Activated CD4-positive, CD25-positive, alpha-beta regulatory T cell treated with anti-CD3 and anti-CD28 coated beads, Interleukin-2, amount 50 U/mL, for 16 hours (primary cell): ENCODE data around the gene ZNF865.

ENCODE experiments used
- DNase-seq: peaks from one replicate; pipeline ENCODE4 v3.0.0-alpha.2; 2020; ENCODE audit warnings: low read depth, low spot score

ZNF865 gene

DNA sequence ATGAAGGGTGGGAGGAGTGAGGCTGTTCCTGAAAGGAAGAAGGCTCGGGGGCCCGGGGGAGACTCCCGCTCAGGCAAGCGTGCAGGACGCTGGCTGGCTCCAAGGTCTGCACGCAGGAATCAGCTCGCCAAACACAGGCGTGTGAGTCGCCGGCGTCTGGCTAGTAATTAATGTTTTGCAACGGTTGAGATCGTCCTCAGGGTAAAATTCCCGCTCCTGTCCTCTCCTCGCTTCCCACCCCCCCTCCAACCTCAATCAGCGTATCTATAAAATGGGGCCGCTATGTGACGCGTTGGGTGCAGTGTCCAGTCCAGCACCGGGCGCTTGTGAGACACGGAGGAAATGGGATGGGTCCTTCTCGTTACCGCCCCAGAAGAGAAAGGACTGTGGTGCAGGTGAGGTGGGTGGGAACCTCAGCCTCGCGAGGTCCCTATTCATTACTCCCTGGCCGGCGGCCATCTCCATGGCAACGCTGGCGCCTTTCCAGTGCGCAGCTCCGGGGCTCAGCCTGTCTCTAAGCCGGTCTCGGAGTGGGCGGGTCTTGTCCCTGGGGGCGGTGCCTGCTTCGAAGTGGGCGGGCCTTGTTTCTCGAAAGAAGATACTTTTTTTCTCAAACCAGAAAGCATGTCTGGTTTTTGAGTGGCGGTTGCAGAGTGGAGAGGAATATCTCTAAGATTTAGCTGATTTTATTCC, 18.3 kb upstream of the ZNF865 start:
- peak; percentile 72 for DNase-seq

DNA sequence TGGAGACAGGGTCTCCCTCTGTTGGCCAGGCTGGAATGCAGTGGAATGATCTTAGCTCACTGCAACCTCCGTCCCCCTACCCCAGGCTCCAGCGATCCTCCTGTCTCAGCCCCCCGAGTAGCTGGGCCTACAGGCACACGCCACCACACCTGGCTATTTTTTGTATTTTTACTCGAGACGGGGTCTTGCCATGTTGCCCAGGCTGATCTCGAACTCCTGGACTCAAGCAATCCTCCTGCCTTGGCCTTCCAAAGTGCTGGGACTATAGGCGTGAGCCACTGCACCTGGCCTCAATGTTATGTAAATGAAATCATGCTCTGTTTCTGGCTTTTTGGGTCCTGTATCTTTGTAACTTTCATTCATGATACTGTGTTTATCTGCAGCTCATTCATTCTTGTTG, 16.7 kb upstream of the ZNF865 start:
- no peak for DNase-seq

DNA sequence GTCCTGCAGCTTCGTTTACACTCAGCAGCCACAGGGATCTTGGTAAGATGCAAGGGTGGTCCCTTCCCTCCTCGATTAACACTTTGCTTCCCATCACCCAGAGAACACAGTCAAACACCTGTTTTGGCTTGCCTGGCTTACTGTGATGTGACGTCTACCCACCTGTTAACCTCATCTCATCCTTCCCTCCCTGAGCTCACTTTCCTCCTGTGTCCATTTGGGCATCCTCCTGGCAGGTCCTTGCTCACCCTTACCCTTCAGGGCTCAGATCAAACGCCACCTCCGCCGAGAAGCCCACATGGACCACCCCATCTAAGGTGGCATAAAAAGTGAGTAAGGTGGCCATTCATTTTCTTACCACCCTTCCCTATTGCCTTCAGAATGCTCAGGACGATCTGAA, 15.3 kb upstream of the ZNF865 start:
- no peak for DNase-seq

DNA sequence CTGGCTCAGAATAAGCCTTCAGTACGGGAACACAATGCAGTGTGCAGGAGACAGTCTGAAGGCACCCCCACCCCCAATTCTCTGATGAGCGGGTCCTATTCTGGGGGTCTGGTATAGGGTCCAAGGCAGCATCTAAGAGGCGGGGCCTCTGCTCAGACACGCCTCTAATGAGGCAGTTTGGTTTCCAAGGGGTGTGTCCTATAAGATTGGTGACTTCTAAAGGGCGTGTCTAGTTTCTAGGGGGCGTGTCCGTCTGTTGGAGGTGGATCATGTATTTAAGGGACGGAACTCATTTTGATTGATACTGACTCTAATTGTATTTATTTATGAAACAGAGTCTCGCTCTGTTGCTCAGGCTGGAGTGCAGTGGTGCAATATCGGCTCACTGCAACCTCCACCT, 14.8 kb upstream of the ZNF865 start:
- no peak for DNase-seq

DNA sequence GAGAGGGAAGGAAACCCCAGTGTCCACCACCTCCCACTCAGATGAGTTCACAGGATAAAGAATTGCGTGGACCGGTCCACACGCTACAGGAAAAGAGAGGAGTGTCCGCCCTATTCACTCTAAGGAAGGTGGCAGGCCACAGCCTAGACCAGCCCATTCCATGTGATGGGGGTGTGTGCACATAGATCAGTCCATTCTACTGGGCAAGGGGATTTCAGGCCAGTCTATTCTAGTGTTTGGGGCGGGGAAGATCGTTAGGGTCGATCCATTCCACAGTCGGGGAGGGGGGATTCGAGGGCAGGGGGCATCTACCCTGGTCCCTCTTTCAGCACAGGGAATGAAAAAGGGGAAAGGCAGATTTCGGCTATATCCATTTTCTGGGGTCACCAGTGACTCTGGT, 13.9 kb upstream of the ZNF865 start:
- no peak for DNase-seq

DNA sequence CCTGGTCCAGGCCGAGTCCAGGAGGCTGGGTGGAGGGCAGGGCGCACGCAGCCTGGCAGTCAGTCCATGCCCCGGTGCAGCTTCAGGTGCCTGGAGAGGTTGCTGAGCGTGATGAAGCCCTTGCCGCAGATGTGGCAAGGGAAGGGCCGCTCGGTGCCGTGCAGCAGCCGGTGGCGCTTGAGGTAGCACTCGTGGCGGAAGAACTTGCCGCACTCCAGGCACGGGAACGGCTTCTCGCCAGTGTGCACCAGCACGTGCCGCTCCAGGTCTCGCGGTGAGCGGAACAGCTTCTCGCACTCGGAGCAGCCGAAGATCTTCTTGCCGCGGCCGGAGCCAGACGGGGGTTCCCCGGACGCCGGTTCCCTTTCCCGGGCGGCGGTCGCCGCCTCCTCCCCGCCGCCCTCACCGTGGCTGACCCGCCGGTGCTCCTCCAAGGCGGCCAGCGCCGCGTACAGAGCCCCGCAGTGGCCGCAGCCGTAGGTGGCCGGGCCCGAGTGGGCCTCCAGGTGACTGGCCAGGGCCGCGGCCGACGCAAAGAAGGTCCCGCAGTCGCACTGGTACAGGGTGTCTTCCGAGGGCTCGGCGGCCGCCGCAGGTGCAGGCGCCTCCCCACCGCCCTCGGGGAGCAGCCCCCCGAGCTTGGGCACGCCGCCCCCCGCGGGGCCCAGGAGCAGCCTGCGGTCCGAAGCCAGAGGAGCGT, 12.9 kb upstream of the ZNF865 start:
- DNase-seq: no peak

DNA sequence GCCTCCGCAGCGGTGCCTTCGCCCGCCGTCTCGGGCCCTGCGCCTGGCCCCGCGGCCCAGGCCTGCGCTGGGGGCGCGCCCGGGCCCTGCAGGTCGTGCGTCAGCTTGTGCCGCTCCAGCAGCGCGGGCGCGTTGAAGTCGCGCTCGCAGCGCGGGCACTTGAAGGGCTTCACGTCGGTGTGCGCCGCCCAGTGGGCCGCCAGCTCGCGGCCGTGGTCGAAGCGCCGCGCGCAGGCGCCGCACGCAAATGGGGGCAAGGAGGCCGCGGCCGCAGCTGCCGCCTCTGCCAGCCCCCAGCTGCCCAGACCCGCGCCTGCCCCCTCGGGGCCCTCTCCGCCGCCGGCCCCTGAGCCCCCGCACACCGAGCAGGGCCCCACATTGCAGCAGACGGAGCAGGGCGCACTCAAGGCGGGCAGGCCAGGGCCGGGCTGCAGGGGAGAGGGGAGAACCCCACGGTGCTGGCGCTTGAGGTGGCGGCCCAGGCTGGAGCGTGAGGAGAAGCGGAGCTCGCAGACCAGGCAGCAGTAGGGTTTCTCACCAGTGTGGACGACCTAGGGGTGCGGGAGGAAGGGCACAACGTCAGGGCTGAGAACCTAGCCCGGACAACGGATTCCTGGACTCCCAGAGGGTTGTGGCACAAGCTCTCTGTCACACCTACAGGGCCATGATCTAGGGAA, 12.2 kb upstream of the ZNF865 start:
- DNase-seq: no peak

DNA sequence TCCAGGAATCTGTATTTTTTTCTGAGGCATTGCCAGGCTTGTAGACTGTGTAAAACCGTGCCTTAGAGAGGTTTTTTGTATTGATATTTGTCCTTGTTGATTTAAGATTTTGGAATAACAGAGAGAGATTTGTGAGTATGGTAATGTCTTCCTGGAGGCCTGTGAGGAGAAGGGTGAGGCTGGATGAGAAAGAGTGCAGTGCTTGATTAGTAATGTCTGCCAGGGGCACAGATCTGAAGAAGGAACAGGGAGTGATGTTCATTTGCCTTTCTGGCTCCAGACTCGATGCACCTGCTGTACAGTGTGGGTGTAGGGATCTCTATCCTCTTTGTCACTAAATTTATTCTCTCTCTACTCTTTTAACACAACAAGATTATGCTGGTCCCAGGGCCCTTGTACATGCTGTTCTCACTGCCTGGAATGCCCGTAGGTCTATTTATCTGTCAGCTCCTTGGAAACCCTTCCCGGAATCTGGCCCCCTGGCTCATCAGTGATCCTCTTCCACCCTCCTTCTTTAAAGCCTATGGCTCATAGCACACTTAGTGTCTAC, 10.4 kb upstream of the ZNF865 start:
- no peak for DNase-seq

DNA sequence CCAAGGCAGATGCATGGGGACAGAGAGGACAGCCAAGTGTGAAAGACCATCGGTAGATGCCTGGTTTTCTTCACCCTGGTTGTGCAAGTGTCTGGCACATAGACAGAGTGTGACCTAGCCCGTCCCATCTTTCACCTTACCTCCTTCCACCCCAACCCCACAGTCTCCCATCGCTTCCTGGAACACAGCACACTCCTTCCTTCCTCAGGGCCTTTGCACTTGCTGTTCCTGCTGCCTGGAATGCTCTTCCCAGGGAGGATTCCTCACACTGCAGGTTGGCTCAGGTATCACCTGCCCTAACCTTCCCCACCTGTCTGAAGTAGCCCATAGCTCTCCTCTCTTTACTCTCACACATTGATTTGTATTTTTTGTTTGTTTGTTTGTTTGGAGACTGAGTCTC, 9.1 kb upstream of the ZNF865 start:
- no peak for DNase-seq

DNA sequence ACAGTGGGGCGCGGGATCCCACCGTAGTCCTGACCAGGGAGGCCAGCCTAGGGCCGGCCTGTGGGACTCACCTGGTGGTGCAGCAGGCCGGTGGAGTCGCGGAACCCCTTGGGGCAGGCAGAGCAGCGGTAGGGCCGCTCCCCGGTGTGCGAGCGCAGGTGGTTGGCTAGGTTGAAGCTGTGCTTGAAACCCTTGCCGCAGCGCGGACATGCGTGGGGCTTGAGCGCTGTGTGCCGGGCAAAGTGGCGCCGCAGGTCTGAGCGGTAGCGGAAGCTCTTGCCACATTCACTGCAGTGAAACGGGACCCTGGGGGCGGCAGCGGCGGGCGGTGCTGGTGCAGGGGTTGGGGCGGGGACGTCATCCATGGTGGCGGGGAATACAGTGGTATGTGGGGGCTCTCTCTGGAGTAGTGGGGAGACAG, 7.9 kb upstream of the ZNF865 start:
- DNase-seq: no peak

DNA sequence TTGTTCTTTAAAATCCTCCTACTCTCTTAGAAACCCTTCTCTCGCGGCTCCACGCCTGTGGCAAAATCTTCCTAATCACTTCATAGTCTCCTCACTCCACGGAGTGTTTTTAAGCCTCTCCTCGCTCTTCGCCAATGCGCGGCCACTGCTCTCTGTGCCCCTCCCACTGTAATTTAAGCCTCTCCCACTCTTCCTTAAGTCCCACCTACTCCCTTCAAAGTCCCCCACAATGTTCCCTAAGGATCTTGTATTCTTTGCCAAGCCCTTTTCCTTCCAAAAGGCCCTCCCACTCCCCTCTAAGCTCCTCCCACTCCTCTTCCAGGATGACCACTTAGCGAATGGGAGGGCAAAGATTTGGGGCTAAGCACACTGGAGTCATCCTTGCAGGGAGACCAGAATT, 7.4 kb upstream of the ZNF865 start:
- no peak for DNase-seq

DNA sequence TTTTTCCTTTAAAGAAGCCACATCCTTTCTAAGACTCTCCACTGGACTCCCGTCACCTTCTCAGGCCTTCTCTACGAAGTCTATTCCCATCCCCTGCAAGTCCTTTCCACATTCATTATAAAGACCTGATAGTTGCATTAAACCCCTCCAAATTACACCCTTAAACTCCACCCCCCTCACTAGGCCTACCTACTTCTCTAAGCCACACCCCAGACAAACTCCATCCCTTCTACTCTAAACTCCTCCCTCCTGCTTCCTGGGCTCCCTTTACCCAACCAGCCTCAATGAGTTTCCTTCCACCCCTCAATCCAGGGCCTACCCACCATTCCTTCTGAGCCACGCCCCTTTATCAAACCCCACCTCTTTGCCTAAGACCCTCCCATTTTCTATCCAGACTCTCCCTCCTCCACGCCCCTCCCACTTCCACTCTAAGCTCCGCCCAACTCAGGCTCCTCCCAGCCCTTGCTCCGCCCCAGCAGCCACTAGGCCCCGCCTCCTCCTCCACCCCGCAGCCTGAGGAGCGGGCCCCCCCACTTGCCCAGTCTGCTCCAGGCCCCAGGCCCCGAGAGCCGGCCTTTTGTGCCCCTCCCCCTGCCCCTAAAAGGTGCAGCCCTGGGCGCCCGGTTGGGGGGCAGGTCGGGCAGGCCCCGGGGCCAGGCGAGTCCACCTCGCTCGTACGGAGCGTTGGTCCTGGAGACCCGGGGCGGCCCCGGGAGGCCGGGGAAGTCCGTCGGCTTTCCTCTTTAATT, 6.6 kb upstream of the ZNF865 start:
- peak; percentile 83 for DNase-seq

DNA sequence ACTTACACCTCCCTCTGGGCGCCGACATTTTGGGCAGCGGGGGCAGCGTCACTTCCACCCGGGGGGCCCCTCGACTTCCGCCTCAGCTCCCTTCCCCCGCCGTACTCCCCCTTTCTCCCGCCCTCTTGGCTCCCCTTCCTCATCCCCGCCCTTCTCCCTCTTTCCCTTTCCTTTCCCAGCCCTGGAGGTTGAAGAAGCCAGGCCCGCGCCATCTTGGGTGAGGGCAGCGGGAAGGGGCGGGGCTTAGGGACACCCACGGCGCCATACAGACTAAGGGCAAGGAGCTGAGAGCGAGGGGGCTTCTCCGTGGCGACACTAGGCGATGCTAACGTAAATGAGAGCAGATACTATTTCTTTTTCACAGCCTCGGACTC, 6.0 kb upstream of the ZNF865 start, which contains the start of gene FIZ1:
FIZ1 (minus strand) TSS at position 50 of the 374 bp plus-strand sequence. CDS start 1,652 bp downstream, outside the sequence.
- peak; percentile 93 for DNase-seq

DNA sequence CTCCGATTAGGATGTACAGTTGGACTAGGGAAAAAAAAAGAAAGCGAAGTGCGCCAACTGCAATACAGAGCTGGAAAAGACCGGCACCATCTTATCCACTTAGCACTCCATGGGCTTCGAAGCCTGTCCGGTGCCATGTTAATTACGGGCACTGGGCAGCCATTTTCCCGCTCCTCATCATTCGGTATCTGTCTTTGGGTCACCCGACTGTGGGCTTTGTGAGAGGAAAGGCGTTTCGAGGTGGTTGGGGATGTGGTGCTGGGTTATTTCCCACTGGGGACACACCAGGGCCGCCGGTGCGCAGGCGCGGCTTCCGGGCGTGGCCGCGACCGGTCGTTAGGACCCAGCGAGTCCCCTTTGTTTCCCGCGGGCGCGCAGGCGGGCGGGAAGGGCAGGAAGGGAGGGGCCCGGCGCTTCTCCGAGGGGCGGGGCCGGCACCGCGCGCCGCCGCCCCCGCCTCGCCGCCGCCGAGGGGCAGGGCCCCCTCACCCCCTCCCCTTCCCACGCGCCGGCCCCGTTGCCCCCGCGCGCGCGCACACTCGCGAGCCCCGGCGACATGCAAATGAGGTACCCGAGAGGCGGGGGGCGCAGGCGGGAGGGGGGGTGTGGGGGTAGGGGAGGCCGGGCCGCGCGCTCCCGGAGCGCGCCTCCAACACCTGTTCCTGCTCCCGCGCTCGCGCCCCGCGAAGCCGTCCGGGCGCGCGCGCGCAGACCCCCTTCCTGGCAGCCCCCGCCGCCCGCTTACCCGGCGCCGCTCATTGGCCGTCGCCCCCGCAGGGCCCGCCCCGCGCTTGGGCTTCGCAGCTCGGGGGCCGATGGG, 5.4 kb upstream of the ZNF865 start, which contains the start of gene ZNF524:
ZNF524 (plus strand) TSS at position 447 of the 820 bp plus-strand sequence. CDS start 1,825 bp downstream, outside the sequence.
- DNase-seq: peak; percentile 78

DNA sequence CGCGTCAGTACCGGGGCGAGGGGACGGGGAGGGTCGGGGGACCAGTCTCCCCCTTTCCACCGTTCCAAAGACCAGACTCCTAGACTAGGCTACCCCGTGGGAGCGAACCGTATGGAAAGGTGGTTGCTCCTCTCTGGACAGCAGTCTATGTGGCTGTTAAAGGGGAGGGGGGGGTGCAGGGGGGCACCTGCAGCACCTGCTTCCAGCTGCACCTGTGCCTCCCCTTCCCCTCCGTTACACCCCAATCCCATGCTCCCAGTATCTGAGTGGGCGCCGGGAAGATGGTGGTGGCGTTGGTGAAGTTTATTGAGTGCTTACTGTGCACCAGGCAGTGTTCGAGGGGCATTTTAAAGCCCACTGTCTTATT, 4.8 kb upstream of the ZNF865 start:
- no peak for DNase-seq

DNA sequence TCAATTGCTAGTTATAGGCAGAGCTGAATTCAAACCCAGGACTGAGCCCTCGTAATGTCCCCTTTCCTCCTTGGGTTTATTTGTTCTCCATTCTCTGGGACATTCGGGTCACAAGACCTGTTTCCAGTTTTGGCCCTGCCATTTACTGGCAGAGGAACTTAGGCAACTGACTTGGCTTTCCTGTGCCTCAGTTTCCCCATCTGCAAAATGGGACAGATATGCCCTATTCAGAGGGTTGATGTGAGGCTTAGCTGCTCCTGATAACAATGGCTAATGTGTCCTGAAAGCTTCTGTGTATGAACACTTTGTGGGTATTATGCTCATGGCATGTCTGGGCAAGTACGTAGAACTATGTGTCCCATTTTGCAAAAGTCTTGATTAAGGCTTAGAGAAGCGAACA, 4.4 kb upstream of the ZNF865 start:
- DNase-seq: no peak

DNA sequence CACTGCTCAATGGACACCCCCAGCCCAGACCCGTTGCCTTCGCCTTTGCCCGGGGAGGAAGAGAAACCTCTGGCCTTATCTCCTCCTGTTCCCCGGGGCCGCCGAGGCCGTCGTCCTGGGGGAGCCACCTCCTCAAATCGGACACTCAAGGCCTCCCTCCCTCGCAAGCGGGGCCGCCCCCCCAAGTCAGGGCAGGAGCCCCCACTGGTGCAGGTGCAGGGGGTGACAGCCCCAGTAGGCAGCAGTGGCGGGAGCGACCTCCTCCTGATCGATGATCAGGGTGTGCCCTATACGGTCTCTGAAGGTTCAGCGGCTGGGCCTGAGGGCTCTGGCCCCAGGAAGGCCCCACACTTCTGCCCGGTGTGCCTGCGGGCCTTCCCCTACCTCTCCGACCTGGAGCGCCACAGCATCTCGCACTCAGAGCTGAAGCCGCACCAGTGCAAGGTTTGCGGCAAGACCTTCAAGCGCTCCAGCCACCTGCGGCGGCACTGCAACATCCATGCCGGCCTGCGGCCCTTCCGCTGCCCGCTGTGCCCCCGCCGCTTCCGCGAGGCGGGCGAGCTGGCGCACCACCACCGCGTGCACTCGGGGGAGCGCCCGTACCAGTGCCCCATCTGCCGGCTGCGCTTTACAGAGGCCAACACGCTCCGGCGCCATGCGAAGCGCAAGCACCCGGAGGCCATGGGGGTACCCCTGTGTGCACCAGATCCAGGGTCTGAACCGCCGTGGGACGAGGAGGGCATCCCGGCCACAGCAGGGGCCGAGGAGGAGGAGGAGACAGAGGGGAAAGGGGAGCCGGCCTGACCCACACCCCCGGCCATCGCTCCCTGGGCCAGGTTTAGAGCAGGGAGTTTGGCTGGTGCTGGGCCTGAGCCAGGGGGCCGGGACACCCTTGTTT, 3.1 kb upstream of the ZNF865 start:
- DNase-seq: no peak

DNA sequence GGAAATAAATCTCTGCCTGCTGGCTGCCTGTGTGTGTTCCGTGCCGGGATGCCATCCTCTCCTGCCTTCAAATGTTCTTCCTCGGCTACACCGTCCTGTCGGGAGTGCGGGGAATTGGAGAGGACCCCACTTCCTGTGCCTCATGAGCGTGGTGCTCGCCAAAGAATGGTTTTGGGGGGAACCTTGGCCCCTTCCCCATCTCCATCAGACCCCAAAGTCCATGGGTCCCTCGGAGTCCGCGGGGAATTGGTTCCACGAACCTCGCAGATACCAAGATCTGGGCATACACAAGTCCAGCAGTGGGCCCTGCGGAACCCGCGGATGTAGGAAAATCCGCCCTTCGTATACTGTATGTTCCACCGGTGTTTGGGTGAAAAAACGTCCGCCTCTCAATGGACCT, 2.3 kb upstream of the ZNF865 start:
- no peak for DNase-seq

DNA sequence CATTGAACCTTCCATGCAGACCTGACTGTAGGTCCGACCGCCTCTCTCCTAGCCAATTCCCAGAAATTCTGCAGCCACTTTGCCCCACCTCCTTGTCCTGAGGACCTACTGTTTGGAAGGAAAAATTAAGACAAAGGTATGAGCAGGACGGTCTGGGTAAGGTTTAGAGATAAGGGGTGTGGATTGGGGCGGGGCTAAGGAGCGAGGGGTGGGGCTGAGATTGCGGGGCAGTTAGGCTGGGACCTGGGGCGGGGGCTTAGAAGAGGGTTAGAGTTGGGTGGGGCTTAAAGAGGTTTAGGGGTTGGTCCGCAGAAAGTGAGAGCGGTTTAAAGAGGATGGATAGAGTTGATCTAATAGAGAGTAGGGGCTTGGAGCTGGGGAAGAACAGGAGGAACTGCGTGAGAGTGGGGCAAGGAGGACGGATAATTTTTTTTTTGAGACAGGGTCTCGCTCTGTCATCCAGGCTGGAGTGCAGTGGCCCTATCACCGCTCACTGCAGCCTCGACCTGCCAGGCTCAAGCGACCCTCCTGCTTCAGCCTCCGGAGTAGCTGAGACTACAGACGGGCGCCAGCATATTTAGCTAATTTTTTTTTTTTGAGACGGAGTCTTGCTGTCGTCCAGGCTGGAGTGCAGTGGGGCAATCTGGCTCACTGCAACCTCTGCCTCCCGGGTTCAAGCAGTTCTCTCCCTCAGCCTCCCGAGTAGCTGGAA, 1.7 kb upstream of the ZNF865 start:
- DNase-seq: no peak
